Erythroblast (primary cell): ENCODE results near the gene POM121C.
"Not testable (repeated sequence)": the region's sequence is repeated elsewhere in the genome, so short reads cannot be mapped to it uniquely, and the experiment has no call there.

Experiments
- GATA1 ChIP-seq: IDR thresholded peaks from 2 replicates; pipeline ENCODE4 v1.6.1; 2011; ENCODE audit warnings: low read depth, mild to moderate bottlenecking, control low read depth, low read length, moderate library complexity
- POLR2A ChIP-seq: IDR thresholded peaks from 2 replicates; pipeline ENCODE4 v1.6.1; 2011; ENCODE audit warnings: mild to moderate bottlenecking, low read length

DNA sequence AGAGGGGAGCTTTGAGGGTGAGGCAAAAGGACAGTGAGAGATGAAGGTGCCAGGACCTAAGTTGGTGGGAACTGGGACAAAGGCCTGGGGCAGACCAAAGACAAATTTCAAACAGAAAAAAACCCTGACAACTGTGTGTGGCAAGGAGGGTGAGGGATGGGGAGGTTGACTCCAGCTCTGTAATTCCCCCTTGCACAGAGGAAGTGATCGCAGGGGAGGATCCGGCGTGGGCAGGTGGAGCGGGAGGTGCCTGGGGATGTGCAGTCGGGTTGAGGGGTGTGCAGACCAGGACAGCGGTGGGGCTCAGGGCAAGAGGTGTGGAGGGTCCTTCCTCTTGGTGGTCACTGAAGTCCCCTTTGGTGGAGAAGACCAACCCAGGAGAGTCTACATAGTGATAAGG lies 85.5 kb downstream of the POM121C start:
- TF ChIP-seq POLR2A, GATA1: not testable (repeated sequence)
